K562 (cell line): ENCODE results near the gene FGFR4. TPM values are rescaled to one million over a fixed set of nuclear protein-coding genes. Genes with fewer than 3 reads are reported as not detected.

Experiments
- ATF1 ChIP-seq, 2 experiments: fragments of 450-650 bp in 1 of 2; IDR thresholded peaks; 2 replicates each; pipeline ENCODE4 v1.6.1; 2016; ENCODE audit warnings: missing compliant biosample characterization in 1 of 2, missing genetic modification characterization in 1 of 2
- CTBP1 ChIP-seq: fragments of 450-650 bp; IDR thresholded peaks from 2 replicates; pipeline ENCODE4 v1.6.1; 2016; ENCODE audit warnings: borderline replicate concordance
- E2F6 ChIP-seq, 2 experiments: IDR thresholded peaks; 2 replicates each; pipeline ENCODE4 v1.6.1; 2011; ENCODE audit warnings: borderline replicate concordance in 1 of 2, control low read depth in 1 of 2, low read depth in 1 of 2, low read length in 1 of 2, mild to moderate bottlenecking in 1 of 2, mixed read lengths in 1 of 2, moderate library complexity in 1 of 2; ENCODE audit not compliant: insufficient read depth in 1 of 2, insufficient read length in 1 of 2, poor library complexity in 1 of 2, severe bottlenecking in 1 of 2; ENCODE audit errors: extremely low read depth in 1 of 2
- ETS1 ChIP-seq: conservative IDR thresholded peaks from 2 replicates; pipeline ENCODE4 v1.6.1; 2011; ENCODE audit warnings: low read depth, mild to moderate bottlenecking, low read length; ENCODE audit not compliant: control insufficient read depth
- EZH2 ChIP-seq: IDR thresholded peaks from 2 replicates; pipeline ENCODE4 v1.6.1; 2012; ENCODE audit warnings: low read depth, mild to moderate bottlenecking, inconsistent platforms, low read length, borderline replicate concordance
- POLR2B ChIP-seq: fragments of 450-650 bp; IDR thresholded peaks from 2 replicates; pipeline ENCODE4 v1.6.1; 2018; ENCODE audit warnings: low read depth; ENCODE audit not compliant: partially characterized antibody
- SMAD4 ChIP-seq: fragments of 250-450 bp; sonication (Bioruptor Pico); conservative IDR thresholded peaks from 2 replicates; pipeline ENCODE4 v1.8.0; 2021; ENCODE audit warnings: inconsistent platforms, mild to moderate bottlenecking, moderate library complexity
- STAT5B ChIP-seq: fragments of 250-450 bp; sonication (Bioruptor Pico); IDR thresholded peaks from 2 replicates; pipeline ENCODE4 v1.8.0; 2021; ENCODE audit warnings: mild to moderate bottlenecking, inconsistent platforms
- TEAD2 ChIP-seq: fragments of 450-650 bp; IDR thresholded peaks from 2 replicates; pipeline ENCODE4 v1.6.1; 2016; ENCODE audit warnings: missing genetic modification characterization, control low read depth, missing compliant biosample characterization
- TFAM ChIP-seq: fragments of 250-450 bp; sonication (Bioruptor Pico); conservative IDR thresholded peaks from 2 replicates; pipeline ENCODE4 v1.5.0; 2021; ENCODE audit warnings: mild to moderate bottlenecking, moderate library complexity
- THAP7 ChIP-seq: fragments of 250-450 bp; sonication (Bioruptor Pico); IDR thresholded peaks from 2 replicates; pipeline ENCODE4 v1.5.0; 2021
- U2AF1 ChIP-seq: fragments of 200-400 bp; formaldehyde crosslinking; optimal IDR thresholded peaks from 2 replicates; pipeline ENCODE3; 2017; ENCODE audit warnings: mild to moderate bottlenecking, low read depth, low read length, moderate library complexity
- ZBTB17 ChIP-seq: fragments of 450-650 bp; formaldehyde crosslinking; IDR thresholded peaks from 2 replicates; pipeline ENCODE4 v1.4.0; 2020; ENCODE audit warnings: mild to moderate bottlenecking
- ZBTB33 ChIP-seq: sonication (generic); formaldehyde crosslinking; IDR thresholded peaks from 2 replicates; pipeline ENCODE4 v1.8.1; 2023; ENCODE audit warnings: mild to moderate bottlenecking, missing genetic modification reagents
- ZNF12 ChIP-seq: sonication (generic); formaldehyde crosslinking; IDR thresholded peaks from 2 replicates; pipeline ENCODE4 v1.4.0; 2020; ENCODE audit warnings: mild to moderate bottlenecking, missing genetic modification reagents
- ZNF444 ChIP-seq: fragments of 250-450 bp; sonication (Bioruptor Pico); IDR thresholded peaks from 2 replicates; pipeline ENCODE4 v1.4.0; 2020; ENCODE audit warnings: mild to moderate bottlenecking, moderate library complexity
- polyA plus RNA-seq, 8 experiments: library from polyadenylated mRNA; depleted of rRNA in 4 of 8; stranded (reverse) in 5 of 8; unstranded in 3 of 8; fragments of >200 nt; fragmentation: Nextera tagmentation in 2 of 8; fragmentation: Illumina TruSeq in 1 of 8; extraction: Ambion mirVana in 2 of 8; extraction: Trizol in 1 of 8; gene quantifications; 2 replicates each; pipeline versions ENCODE4 v1.2.1 to v1.2.3, GENCODE V29; 2011 to 2014; ENCODE audit warnings: inconsistent platforms in 1 of 8, missing spikeins in 1 of 8
- total RNA-seq, 7 experiments: library from RNA; depleted of rRNA in 6 of 7; stranded (reverse); fragments of >200 nt in 6 of 7; fragmentation: Illumina TruSeq in 2 of 7; extraction: Trizol in 2 of 7; gene quantifications; 2 replicates each; pipeline versions ENCODE4 v1.2.1 to v1.2.3, GENCODE V29; 2011 to 2021; ENCODE audit warnings: low replicate concordance in 1 of 7

FGFR4 gene
- total and polyA plus RNA-seq, 9 of the 15 experiments (the other 6 are each of a cell fraction or from before 2014, with no cell fraction given): 0.76 to 35.4 (median 7.5) TPM

DNA sequence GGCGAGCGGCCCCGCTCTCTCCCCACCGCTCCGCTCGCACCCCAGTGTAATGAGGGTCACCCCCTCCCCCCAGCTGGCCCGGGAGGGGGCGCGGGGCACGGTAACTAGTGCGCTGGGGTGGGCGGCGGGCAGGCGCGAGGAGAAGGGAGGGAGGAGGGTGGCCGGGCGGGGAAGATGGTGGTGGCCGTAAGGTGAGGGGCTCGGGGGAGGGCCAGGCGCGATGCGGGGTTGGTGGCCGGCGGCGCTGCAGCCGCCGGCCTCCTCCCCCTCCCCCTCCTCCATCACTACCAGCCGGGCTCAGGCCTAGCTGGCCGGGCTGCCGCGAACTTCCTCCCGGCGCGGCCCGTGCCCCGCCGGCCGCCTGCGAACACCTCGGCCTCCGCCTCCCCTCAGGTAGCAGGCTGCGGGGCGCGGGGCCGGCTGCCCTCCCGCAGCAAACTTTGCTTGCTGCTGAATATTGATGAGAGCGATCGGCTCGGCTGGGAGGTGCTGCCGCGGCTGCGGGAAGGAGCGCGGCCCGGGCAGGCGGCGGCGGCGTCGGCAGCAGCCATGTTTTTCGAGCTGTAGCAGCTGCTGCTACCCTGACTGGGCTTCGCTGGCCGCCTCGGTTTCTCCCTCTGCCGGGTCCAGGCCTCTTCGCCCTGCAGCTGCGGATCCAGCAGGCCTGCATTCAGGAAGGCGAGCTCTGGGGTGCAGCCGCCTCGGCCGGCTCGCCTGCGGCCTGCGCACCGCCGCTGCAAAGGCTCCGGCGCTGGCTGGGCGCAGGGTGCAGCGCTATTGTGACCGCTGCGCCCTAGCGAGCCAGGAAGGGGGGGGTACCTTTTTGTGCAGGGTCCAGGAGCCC, 47.4 kb downstream of the FGFR4 start (continued):
- TF ChIP-seq E2F6 (IDR thresholded peaks at IDR 0.05; ENCODE audit: borderline replicate concordance in 1 of 2, extremely low read depth in 1 of 2, insufficient read depth in 1 of 2, insufficient read length in 1 of 2, low read depth in 1 of 2, low read length in 1 of 2, poor library complexity in 1 of 2, severe bottlenecking in 1 of 2) (peak; percentile 36), ATF1 (CRISPR knock-in tag; IDR thresholded peaks at IDR 0.05) (no peak), ATF1 (tag; IDR thresholded peaks at IDR 0.05) (peak; percentile 45; the same call in 1 of the 2 replicates), ZNF444 (CRISPR knock-in tag) (peak; percentile 68; the same call in 1 of the 2 replicates), ETS1 (0 out of 2 replicates have a peak, but pooled peaks have one; percentile 42), EZH2 (no peak), SMAD4 (CRISPR knock-in tag) (no peak), ZNF12 (CRISPR knock-in tag) (0 out of 2 replicates have a peak, but pooled peaks have one; percentile 18), U2AF1 (peak; percentile 48), CTBP1 (peak; percentile 44), ZBTB33 (no peak), STAT5B (CRISPR knock-in tag) (no peak), POLR2B (peak; percentile 25), TEAD2 (tag) (no peak), THAP7 (CRISPR knock-in tag) (0 out of 2 replicates have a peak, but pooled peaks have one; percentile 60), TFAM (CRISPR knock-in tag) (no peak), ZBTB17 (peak; percentile 50; the same call in 1 of the 2 replicates)
